GM19372 (cell line): ENCODE measurements around the gene SLC25A26.
A peak's percentile ranks its signal among the peaks of the same experiment; 100 is the strongest.
"Not testable (repeated sequence)": the region's sequence is repeated elsewhere in the genome, so short reads cannot be mapped to it uniquely, and the experiment has no call there.

Source experiments
- ATAC-seq: cut with Tn5 transposase; IDR thresholded peaks from one replicate; pipeline ENCODE4 v1.9.1; 2021; ENCODE audit warnings: mild to moderate bottlenecking, low read depth, moderate library complexity; ENCODE audit not compliant: unreplicated experiment

The SLC25A26 gene

DNA sequence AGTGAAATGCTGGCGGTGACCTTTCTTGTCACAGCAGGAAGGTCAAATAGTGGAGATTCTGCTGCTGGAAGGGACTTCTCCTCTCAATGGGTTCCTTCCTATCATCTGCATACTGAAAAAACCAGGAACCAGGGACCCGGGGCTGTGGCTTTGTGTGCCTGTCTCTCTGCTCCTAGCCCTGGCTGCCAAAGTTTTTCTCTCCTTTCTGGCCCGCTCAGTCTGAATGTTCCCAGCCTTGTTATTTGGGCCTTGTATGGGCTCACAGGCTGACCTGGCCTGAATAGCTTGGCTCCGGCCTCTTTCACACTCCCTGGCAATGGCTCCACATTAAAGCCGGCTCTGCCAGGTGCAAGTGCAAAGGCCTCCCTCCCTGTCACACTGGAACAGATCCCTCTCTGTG is 185.4 kb downstream of the SLC25A26 start:
- no peak for ATAC-seq

GRCh38 chr3:66406831-66407610 is 186.2 kb downstream of the SLC25A26 start:
- ATAC-seq: no peak

DNA sequence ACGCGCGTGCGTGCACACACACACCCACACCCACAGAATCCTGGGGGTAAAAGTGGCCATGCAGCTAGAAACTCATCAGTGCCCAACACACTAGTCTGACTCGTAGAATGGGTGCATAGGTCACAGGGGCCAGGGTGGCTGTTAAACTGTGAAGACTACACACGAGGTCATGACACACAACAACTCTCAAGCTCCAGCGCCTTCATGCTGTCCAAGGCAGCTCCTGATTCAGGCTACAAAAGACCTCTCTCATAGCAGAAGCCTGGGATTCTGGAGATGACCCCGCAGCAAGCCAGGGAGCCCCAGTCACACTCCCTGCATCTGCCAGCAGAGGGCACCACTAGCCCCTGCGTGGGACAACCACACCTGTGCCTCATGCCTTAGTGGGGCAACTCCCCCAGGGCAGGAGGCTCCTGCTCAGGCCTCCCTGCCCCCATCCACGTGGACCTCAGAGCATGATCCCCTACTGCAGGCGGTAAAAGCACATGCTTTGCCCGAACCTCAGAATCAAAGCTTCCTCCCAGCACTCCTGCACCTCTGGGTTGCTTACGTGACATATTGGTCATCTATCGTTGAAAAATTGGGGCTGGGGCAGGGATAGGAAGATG is 186.9 kb downstream of the SLC25A26 start:
- ATAC-seq: peak; percentile 85

- ATAC-seq: no peak
Measured at GRCh38 chr3:66409771-66410754, 189.3 kb downstream of the SLC25A26 start.

DNA sequence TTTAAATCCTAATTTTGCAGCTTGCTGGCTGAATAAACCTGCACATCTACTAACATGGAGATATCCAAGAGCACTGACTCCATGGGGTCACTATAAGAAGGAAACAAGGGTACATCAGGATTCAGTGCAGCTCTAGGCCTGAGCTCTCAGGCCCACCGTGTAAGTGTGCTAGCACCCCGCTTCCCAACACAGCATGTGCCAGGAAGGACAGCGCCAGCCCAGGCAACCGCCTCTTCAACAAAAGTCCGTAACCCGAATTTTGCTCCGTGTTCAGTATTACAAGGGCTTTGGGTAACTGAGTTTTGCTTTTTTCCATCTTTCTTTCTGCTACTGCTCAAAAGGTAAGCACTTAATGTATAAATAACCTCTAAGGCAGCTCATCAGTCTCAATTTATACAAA is 190.2 kb downstream of the SLC25A26 start:
- no peak for ATAC-seq

- no peak for ATAC-seq
Measured at GRCh38 chr3:66411474-66411873, 190.7 kb downstream of the SLC25A26 start.

DNA sequence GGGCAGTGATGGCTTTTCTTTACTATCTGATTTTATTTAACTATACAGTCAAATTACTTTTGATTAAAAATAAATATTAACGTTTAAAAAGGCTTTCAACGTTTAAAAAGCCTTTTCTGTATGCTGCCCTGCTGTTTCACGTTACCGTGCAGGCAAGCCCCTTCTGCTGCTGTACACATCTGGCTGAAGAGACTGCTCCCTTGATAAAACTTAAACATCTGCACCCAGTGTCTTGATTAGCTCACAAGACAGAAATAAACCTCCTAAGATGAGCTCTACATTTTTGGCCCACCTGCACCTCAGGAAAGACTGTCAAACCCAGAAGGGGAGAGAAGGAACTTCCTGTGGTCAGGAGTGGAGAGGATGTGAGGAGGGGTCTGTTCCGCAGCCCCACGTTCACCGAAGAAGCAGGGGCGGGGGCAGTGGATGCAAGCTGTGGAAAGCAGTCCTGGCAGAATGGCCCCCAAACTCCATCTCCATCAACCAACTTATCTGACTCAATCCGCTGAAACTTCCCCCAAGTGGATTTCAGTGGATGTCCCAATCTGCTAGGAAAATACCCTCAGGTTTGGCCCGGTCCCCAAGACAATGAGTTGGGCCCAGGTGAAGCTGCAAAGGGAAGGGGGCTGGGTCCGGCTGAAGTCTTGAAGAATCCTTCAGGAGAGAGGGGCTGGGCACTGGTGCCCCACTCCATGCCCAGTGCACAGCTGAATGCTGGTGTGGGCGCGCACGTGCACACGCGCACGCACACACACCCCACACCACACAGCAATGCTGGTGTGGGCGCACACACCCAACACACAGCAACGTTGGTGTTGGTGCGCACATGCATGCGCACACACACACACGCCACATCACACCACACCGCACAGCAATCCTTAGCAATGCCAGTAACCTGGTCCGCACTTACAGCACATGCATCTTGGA is 191.4 kb downstream of the SLC25A26 start:
- ATAC-seq: no peak

GRCh38 chr3:66413151-66413751 is 192.4 kb downstream of the SLC25A26 start:
- ATAC-seq: no peak

DNA sequence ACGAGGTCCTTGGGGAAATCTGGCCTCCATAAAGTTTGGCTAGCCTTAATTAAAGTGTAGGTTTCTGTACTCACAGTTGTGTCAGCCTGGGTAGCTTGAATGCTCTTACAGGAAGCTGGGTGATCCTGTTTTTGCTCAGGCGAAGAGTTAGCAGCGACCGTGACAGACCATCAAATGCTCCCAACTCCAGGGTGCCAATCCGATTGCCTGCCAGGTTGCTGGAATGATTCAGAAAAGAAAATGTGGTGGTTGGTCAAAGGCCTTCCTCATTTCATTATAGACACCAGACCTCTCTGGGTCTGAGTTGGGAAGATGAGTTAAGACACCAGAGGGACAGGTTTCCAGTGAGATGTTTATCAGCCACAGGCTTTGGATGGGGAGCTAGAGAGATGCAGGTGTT is 194.0 kb downstream of the SLC25A26 start:
- ATAC-seq: no peak

DNA sequence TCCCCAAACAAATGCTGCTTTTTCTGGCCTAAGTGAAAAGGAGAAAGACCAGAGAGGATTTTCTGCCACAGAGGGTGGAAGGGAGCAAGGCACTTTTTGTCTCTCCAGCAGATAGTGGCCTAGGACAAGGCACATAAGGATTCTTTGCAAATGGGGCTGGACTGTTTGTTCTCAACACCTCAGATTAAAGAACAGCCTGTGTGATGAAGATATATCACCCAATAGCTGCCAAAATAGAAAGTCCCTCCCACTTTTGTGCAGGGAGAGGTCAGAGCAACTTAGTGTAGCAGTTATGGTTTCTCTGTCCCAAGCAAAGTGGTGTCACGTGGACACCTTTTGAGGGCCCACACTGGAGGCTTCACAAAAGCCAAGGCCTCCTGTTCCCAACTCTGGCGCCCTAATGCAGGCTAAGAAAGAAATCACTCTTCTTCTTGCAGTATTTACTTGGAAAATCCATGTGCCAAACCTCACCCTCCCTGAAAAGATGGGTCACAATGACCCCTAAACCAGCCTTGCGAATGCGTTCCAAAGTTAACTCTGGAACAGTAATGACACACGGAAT is 195.1 kb downstream of the SLC25A26 start:
- no peak for ATAC-seq

DNA sequence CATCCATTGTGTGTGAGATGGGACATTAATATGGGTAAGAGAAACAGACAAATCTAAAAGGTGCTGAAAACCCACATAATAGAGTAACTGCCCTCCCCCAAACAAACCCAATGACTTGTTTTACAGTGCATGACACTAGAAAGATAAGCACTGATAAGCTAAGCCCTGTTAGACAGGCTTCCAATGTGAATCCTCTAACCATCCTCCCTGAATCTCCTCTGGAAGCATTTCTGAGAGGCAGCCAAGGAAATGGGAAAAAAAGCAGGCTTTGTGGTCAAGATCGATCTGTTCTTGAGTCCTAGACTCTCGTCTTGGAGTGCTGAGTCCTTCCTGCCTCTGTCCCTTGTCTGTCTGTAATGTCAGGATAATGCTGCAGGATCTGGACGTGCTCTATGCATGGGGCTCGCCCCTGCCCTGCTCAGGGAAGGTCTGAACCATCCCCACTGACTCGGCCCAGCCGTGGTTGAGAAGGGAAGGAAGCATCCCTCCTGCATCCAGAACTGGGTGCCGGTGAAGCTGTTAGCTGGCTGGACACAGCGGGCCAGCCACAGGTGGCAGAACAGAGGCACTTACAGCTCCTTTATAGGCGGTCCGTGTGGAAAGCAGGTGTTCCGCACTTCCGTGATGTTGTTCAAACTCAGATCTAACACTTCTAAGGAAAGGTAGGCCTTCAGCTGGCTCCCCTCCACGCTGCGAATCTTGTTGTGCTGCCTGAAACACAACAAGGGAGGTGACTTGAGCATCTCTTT is 195.9 kb downstream of the SLC25A26 start:
- no peak for ATAC-seq

DNA sequence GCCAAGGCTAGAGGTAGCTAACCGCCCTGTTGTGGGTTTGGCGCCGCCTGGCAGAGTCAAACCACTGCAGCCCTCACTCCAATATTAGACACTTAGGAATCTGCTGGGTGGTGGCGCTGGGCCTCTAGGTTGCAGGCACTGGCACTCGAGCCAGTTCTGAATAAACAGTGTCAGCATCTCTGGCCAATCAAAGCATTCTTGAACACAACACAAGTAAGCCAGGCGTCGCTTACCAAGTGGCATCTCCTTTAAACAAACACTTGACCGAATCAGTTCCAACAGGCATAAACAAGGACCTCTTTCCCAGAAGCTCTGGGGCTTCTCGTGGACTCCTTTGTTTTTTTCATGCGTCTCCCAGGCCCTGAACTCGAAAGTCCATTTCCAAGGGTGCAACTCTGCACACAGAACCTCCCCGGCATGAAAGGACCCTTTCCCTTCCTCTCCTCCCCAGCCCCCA is 197.7 kb downstream of the SLC25A26 start:
- no peak for ATAC-seq

DNA sequence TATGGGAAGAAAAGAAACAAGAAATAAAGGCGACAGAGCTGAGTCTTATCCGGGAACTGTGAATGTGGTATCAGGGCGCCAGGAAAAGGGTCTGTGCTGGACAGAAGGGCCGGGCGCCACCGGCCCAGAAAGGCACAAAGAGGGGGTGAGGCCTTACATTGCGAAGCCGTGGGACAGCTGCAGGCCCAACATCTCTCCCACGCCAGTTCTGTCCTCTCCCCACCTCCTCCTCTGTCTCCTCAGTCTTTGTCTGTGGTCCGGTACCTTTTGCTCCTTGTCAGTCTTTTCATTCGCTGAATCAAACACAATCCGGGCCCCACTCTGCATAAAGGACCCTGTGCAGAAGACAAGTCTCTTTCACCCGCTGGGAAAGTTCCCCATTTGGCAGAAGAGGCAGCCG is 198.2 kb downstream of the SLC25A26 start:
- no peak for ATAC-seq

DNA sequence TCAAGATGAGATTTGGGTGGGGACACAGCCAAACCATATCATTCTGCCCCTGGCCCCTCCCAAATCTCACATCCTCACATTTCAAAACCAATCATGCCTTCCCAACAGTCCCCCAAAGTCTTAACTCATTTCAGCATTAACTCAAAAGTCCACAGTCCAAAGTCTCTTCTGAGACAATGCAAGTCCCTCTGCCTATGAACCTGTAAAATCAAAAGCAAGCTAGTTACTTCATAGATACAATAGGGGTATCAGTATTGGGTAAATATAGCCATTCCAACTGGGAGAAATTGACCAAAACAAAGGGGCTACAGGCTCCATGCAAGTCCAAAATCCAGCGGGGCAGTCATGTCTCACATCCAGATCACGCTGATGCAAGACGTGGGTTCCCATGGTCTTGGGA is 200.3 kb downstream of the SLC25A26 start:
- ATAC-seq: not testable (repeated sequence)

DNA sequence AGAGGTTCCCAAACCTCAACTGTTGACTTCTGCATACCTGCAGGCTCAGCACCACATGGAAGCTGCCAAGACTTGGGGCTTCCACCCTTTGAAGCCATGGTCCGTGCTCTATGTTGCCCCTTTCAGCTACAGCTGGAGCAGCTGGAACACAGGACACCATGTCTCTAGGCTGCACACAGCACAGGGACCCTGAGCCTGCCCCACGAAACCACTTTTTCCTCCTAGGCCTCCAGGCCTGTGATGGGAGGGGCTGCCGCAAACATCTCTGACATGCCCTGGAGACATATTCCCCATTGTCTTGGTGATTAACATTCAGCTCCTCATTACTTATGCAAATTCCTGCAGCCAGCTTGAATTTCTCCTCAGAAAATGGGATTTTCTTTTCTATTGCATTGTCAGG is 201.1 kb downstream of the SLC25A26 start:
- not testable (repeated sequence) for ATAC-seq

GRCh38 chr3:66423791-66424190 is 203.0 kb downstream of the SLC25A26 start:
- no peak for ATAC-seq

DNA sequence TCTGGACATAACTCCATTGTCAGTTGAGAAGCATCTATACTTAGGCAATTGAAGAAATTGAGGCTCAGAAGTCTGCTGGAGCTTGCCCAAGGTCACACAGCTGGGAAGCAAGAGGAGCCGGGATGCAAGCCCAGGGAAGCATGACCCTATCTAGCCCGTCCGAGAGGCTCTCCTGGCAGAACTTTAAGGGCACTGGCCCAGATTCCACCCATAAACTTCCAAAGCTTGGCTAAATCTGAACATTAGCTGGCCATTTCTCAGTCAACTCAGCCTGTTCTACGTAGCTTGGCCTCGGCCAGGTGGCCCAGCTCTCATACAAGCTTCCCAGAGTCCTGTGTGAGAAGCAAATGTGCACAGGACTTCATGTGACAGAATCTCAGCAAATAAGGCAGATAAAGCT is 204.2 kb downstream of the SLC25A26 start:
- no peak for ATAC-seq

GRCh38 chr3:66425576-66426114 is 204.8 kb downstream of the SLC25A26 start:
- no peak for ATAC-seq
